Neural cell (in vitro differentiated cells): Measurements from ENCODE around the gene FAM170B.

Experiments
- EP300 ChIP-seq: fragments of 450-650 bp; conservative IDR thresholded peaks from 2 replicates; pipeline ENCODE4 v1.6.1; 2014; ENCODE audit warnings: antibody characterized with exemption, mild to moderate bottlenecking, moderate library complexity; ENCODE audit not compliant: poor library complexity, severe bottlenecking
- TF ChIP-seq, protein P1 (sequence below): fragments of 450-650 bp; IDR thresholded peaks from 2 replicates; pipeline ENCODE4 v1.5.1; 2014; ENCODE audit warnings: antibody characterized with exemption, mild to moderate bottlenecking, moderate library complexity; ENCODE audit not compliant: poor library complexity, severe bottlenecking

DNA sequence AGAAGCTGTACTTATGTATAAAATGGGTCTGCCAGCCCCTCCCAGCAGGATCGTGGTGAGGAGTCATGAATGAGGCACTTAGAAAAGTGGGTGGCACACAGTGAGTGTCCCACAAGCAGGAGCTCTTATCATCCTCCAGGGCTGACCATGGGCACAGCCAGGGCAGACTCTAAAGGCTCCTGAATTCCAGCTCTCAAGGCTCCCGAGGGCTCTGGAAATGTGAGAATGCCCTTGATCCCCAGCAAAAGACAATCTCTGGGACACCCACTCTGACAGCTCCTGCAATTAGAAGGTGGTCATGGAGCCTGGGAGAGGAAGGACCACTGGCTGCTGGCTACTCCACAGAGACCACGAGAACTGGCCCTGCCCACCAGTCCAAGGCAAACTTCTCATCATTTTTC, 20.1 kb downstream of the FAM170B start:
- TF ChIP-seq, protein P1, sequence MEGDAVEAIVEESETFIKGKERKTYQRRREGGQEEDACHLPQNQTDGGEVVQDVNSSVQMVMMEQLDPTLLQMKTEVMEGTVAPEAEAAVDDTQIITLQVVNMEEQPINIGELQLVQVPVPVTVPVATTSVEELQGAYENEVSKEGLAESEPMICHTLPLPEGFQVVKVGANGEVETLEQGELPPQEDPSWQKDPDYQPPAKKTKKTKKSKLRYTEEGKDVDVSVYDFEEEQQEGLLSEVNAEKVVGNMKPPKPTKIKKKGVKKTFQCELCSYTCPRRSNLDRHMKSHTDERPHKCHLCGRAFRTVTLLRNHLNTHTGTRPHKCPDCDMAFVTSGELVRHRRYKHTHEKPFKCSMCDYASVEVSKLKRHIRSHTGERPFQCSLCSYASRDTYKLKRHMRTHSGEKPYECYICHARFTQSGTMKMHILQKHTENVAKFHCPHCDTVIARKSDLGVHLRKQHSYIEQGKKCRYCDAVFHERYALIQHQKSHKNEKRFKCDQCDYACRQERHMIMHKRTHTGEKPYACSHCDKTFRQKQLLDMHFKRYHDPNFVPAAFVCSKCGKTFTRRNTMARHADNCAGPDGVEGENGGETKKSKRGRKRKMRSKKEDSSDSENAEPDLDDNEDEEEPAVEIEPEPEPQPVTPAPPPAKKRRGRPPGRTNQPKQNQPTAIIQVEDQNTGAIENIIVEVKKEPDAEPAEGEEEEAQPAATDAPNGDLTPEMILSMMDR = no peak
- no peak for TF ChIP-seq EP300
